GM12864 (cell line): ENCODE results near the gene BCLAF1.
"Not testable (repeated sequence)": the region's sequence is repeated elsewhere in the genome, so short reads cannot be mapped to it uniquely, and the experiment has no call there.

ENCODE experiments used
- DNase-seq: peaks from one replicate; pipeline ENCODE4 v3.0.0-alpha.2; 2011; ENCODE audit warnings: low read depth
- H3K4me3 ChIP-seq: 2 replicates; pipeline ENCODE4 v1.5.1; 2011; ENCODE audit warnings: mild to moderate bottlenecking, low read depth, low read length, control low read depth
- TF ChIP-seq, protein P1 (sequence below): IDR thresholded peaks from 2 replicates; pipeline ENCODE4 v1.5.1; 2011; ENCODE audit warnings: low read depth, mild to moderate bottlenecking, moderate library complexity, low read length, control low read depth, inconsistent platforms; ENCODE audit errors: missing control alignments

BCLAF1 gene

DNA sequence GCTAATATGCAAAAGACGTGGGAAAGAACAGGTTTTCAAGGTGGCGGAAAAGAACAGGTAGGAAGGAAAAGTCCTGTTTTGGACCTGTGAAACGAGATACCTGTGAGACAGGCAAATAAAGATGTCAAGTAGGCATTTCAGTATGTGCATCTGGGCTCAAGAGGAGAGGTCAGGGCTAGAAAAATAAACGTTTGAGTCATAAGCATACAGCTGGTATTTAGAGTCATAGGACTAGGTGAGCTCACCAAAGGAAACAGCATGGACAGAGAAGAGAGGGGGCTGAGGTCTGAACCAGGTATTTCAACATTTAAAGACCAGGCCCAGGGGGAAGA, 54.4 kb downstream of the BCLAF1 start:
- no peak for DNase-seq
- TF ChIP-seq, protein P1, sequence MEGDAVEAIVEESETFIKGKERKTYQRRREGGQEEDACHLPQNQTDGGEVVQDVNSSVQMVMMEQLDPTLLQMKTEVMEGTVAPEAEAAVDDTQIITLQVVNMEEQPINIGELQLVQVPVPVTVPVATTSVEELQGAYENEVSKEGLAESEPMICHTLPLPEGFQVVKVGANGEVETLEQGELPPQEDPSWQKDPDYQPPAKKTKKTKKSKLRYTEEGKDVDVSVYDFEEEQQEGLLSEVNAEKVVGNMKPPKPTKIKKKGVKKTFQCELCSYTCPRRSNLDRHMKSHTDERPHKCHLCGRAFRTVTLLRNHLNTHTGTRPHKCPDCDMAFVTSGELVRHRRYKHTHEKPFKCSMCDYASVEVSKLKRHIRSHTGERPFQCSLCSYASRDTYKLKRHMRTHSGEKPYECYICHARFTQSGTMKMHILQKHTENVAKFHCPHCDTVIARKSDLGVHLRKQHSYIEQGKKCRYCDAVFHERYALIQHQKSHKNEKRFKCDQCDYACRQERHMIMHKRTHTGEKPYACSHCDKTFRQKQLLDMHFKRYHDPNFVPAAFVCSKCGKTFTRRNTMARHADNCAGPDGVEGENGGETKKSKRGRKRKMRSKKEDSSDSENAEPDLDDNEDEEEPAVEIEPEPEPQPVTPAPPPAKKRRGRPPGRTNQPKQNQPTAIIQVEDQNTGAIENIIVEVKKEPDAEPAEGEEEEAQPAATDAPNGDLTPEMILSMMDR, result no peak
- H3K4me3 ChIP-seq, result no peak overlapping the region

DNA sequence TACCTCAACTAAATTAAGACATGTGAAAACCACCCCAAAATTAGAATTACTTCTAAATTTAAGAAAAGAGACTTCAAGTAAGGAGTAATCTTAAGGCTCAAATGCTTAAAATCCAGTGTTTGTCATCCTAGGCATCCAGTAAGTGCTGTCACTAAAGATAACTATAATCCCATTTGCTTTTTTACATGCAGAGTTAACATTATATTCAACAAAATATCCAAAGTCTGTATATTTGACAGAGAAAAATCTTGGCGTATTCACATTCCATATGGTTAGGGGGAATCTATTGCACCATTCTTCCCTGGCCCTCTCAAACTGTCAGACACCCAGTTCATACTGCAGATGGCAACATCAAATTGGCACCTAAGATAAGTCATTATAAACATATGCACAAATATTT, 56.9 kb downstream of the BCLAF1 start:
- DNase-seq, result no peak
- no peak overlapping the region for H3K4me3 ChIP-seq
- TF ChIP-seq, protein P1, result no peak

DNA sequence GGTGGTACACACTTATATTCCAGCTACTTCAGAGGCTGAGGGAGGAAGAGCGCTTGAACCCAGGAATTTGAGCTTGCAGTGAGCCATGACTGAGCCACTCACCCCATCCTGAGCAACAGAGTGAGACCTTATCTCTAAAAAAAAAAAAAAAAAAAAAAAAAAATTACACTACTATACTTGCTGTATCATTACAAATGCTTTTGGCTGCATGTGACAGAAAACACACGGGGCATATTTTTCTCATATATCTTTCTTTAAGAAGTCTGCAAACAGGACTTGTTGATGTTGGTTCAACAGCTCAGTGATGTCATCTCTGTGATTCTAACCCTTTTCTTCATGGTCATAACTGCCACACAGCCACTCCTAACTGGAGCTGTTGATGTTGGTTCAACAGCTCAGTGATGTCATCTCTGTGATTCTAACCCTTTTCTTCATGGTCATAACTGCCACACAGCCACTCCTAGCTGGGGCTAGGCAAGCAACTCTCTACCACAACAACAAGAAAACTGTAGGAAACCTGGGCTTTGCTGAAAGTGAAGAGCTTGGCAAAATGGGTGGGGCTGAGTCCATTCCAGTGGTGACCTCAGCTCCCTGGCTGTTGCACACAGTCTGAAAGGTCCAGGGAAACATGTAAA, 59.3 kb downstream of the BCLAF1 start:
- no peak for DNase-seq
- TF ChIP-seq, protein P1, result no peak
- no peak overlapping the region for H3K4me3 ChIP-seq

DNA sequence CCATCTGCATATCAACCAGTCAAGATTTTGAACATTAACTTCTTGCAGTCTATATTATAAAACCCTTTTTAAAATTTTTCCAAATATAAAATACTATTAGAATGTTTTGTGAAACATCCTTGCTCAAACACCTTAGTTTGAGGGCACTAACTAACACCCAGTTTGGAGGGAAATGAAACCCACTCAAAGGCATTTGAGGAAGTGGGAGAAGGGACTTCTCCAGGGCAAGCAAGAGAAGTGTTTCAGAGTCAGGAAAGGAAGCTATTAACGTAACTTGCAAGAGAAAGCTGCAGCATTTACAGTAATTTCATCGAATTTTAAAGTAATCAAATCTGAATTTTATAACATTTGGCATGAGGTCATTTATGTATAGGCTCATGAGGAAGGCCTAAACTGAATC, 60.8 kb downstream of the BCLAF1 start:
- TF ChIP-seq, protein P1, result no peak
- no peak overlapping the region for H3K4me3 ChIP-seq
- no peak for DNase-seq

DNA sequence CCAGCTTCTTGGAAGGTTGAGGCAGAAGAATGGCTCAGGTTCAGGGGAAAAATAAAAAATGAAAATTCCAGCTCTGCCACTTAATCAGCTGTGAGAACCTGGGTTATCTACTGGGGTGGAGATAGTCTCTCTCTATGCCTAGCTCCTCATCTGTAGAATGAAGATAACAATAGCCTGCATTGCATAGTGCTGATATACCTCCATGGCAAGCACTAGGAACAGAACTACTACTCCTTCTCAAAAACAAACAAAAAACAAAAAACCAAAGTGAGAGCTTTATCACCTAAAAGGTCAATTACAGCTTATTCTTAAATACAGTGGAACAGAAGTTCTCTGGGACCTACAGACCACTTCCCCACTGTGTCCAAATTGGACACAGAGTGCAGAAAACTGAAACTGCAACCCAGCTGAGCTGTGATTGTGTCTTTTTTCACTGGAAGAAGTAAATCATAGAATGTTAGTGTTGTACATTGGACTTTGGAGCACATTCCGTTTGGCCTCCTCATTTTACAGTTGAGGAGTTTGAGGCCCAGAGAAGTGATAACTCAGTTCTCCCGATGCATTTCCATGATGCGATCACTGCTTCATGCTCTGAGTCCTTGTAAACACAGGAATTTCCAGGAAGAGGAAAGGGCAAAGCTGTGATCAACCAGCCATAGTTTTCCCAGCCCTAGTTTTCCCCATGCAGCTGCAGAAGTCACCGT, 62.8 kb downstream of the BCLAF1 start:
- DNase-seq, result no peak
- TF ChIP-seq, protein P1, result no peak
- no peak overlapping the region for H3K4me3 ChIP-seq

DNA sequence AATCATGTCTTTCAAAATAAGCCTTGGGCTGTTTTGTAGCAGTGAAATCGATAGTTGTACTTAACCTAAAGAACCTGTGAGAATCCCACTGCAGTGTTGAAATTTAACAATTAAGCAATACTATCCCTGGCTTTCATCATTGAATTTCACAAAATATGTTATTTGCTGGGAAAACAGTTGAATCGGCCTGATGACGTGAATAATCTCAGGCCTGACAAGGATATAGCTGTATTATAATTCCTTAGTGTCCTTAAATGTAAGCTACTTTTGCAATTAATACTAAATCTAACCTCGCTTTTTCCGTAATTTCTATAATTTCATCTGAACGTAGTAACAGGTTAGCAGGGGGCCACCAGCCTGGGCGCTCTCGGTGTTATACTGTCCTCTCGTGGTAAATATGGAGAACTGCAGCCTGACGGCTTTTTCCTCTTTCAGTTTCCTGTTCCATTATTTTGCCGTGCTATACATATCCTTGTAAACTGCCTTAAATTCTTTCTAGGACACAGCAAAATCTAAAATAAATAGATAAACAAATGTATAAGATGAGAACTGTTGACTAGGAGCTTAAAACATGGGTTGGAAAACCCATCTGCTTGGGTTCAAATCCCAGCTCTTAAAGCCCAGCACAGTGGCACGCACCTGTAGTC, 63.5 kb downstream of the BCLAF1 start:
- no peak overlapping the region for H3K4me3 ChIP-seq
- TF ChIP-seq, protein P1, result peak; percentile 98
- DNase-seq, result no peak

DNA sequence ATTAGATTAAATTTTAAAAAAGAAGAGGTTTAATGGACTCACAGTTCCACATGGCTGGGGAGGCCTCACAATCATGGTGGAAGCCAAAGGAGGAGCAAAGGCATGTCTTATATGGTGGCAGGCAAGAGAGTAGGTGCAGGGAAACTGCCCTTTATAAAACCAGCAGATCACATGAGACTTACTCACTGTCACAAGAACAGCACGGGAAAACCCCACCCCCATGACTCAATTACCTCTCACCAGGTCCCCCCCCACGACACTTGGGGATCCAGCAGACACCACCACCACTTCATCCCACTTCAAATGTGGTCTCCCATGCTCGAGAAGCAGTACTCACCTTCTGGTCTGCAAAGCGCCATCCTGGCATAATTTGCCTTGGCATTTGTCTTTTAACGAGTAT, 64.2 kb downstream of the BCLAF1 start:
- DNase-seq, result no peak
- TF ChIP-seq, protein P1, result no peak
- no peak overlapping the region for H3K4me3 ChIP-seq

DNA sequence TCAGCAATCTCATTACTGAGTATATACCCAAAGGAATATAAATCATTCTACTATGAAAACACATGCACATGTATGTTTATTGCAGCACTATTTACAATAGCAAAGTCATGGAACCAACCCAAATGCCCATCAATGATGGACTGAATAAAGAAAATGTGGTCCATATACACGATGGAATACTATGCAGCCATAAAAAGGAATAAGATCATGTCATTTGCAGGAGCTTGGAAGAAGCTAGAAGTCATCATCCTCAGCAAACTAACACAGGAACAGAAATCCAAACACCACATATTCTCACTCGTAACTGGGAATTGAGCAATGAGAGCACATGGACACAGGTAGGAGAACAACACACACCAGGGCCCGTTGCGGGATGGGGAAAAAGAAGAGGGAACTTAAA, 64.7 kb downstream of the BCLAF1 start:
- DNase-seq, H3K4me3 ChIP-seq: not testable (repeated sequence)
